Left kidney (tissue), 8 donors: ENCODE measurements around the gene RPS15. TPM values are rescaled to one million over a fixed set of nuclear protein-coding genes. Genes with fewer than 3 reads are reported as not detected.

Experiments used
- DNase-seq: peaks from one replicate; pipeline ENCODE4 v3.0.0-alpha.2; 2013
- long read RNA-seq, 8 donors: transcript quantifications; one replicate each; lab custom pipeline, GENCODE V29; 2026
- polyA plus RNA-seq: library from polyadenylated mRNA; unstranded; fragments of 120-200 nt; gene quantifications from one replicate; pipeline ENCODE4 v1.2.1, GENCODE V29; 2013; ENCODE audit not compliant: insufficient read length

RPS15 gene
- 539 TPM for polyA plus RNA-seq
- long read RNA-seq, donor 1, transcript RPS15-209 (4 exons, 510 nt), result major isoform, 604 of 792 reads
- long read RNA-seq, donor 1, transcript RPS15-210 (3 exons, 873 nt), result minor isoform, 45 of 792 reads
- long read RNA-seq, donor 1, transcript RPS15-203 (3 exons, 570 nt), result minor isoform, 39 of 792 reads
- long read RNA-seq, donor 1, transcript RPS15-201 (4 exons, 534 nt), result minor isoform, 30 of 792 reads
- long read RNA-seq, donor 1, partial matches to known transcripts, result 10 of 792 reads
- long read RNA-seq, donor 1, other reads (novel, unspliced or antisense), result 54 of 792 reads
- long read RNA-seq, donor 2, transcript RPS15-210 (3 exons, 873 nt), result minor isoform, 50 of 731 reads
- long read RNA-seq, donor 2, transcript RPS15-209 (4 exons, 510 nt), result major isoform, 573 of 731 reads
- long read RNA-seq, donor 2, transcript RPS15-201 (4 exons, 534 nt), result minor isoform, 32 of 731 reads
- long read RNA-seq, donor 2, transcript RPS15-203 (3 exons, 570 nt), result minor isoform, 16 of 731 reads
- long read RNA-seq, donor 2, partial matches to known transcripts, result 12 of 731 reads
- long read RNA-seq, donor 2, other reads (novel, unspliced or antisense), result 44 of 731 reads
- long read RNA-seq, donor 3, transcript RPS15-201 (4 exons, 534 nt), result minor isoform, 18 of 597 reads
- long read RNA-seq, donor 3, transcript RPS15-203 (3 exons, 570 nt), result minor isoform, 15 of 597 reads
- long read RNA-seq, donor 3, transcript RPS15-210 (3 exons, 873 nt), result minor isoform, 29 of 597 reads
- long read RNA-seq, donor 3, transcript RPS15-209 (4 exons, 510 nt), result major isoform, 485 of 597 reads
- long read RNA-seq, donor 3, partial matches to known transcripts, result 21 of 597 reads
- long read RNA-seq, donor 3, other reads (novel, unspliced or antisense), result 22 of 597 reads
- long read RNA-seq, donor 4, transcript RPS15-210 (3 exons, 873 nt), result minor isoform, 5 of 130 reads
- long read RNA-seq, donor 4, transcript RPS15-201 (4 exons, 534 nt), result minor isoform, 6 of 130 reads
- long read RNA-seq, donor 4, transcript RPS15-209 (4 exons, 510 nt), result major isoform, 95 of 130 reads
- long read RNA-seq, donor 4, partial matches to known transcripts, result 19 of 130 reads
- long read RNA-seq, donor 4, other reads (novel, unspliced or antisense), result 0 of 130 reads
- long read RNA-seq, donor 5, transcript RPS15-209 (4 exons, 510 nt), result major isoform, 976 of 1,184 reads
- long read RNA-seq, donor 5, transcript RPS15-203 (3 exons, 570 nt), result minor isoform, 15 of 1,184 reads
- long read RNA-seq, donor 5, transcript RPS15-210 (3 exons, 873 nt), result minor isoform, 65 of 1,184 reads
- long read RNA-seq, donor 5, transcript RPS15-201 (4 exons, 534 nt), result minor isoform, 32 of 1,184 reads
- long read RNA-seq, donor 5, partial matches to known transcripts, result 18 of 1,184 reads
- long read RNA-seq, donor 5, other reads (novel, unspliced or antisense), result 66 of 1,184 reads
- long read RNA-seq, donor 6, transcript RPS15-210 (3 exons, 873 nt), result minor isoform, 46 of 945 reads
- long read RNA-seq, donor 6, transcript RPS15-209 (4 exons, 510 nt), result major isoform, 769 of 945 reads
- long read RNA-seq, donor 6, transcript RPS15-201 (4 exons, 534 nt), result minor isoform, 22 of 945 reads
- long read RNA-seq, donor 6, transcript RPS15-203 (3 exons, 570 nt), result minor isoform, 32 of 945 reads
- long read RNA-seq, donor 6, partial matches to known transcripts, result 14 of 945 reads
- long read RNA-seq, donor 6, other reads (novel, unspliced or antisense), result 53 of 945 reads
- long read RNA-seq, donor 7, transcript RPS15-209 (4 exons, 510 nt), result major isoform, 1,074 of 1,324 reads
- long read RNA-seq, donor 7, transcript RPS15-210 (3 exons, 873 nt), result minor isoform, 63 of 1,324 reads
- long read RNA-seq, donor 7, transcript RPS15-201 (4 exons, 534 nt), result minor isoform, 48 of 1,324 reads
- long read RNA-seq, donor 7, transcript RPS15-203 (3 exons, 570 nt), result minor isoform, 41 of 1,324 reads
- long read RNA-seq, donor 7, partial matches to known transcripts, result 27 of 1,324 reads
- long read RNA-seq, donor 7, other reads (novel, unspliced or antisense), result 54 of 1,324 reads
- long read RNA-seq, donor 8, transcript RPS15-201 (4 exons, 534 nt), result minor isoform, 8 of 230 reads
- long read RNA-seq, donor 8, transcript RPS15-210 (3 exons, 873 nt), result minor isoform, 17 of 230 reads
- long read RNA-seq, donor 8, transcript RPS15-209 (4 exons, 510 nt), result major isoform, 184 of 230 reads
- long read RNA-seq, donor 8, partial matches to known transcripts, result 7 of 230 reads
- long read RNA-seq, donor 8, other reads (novel, unspliced or antisense), result 9 of 230 reads

DNA sequence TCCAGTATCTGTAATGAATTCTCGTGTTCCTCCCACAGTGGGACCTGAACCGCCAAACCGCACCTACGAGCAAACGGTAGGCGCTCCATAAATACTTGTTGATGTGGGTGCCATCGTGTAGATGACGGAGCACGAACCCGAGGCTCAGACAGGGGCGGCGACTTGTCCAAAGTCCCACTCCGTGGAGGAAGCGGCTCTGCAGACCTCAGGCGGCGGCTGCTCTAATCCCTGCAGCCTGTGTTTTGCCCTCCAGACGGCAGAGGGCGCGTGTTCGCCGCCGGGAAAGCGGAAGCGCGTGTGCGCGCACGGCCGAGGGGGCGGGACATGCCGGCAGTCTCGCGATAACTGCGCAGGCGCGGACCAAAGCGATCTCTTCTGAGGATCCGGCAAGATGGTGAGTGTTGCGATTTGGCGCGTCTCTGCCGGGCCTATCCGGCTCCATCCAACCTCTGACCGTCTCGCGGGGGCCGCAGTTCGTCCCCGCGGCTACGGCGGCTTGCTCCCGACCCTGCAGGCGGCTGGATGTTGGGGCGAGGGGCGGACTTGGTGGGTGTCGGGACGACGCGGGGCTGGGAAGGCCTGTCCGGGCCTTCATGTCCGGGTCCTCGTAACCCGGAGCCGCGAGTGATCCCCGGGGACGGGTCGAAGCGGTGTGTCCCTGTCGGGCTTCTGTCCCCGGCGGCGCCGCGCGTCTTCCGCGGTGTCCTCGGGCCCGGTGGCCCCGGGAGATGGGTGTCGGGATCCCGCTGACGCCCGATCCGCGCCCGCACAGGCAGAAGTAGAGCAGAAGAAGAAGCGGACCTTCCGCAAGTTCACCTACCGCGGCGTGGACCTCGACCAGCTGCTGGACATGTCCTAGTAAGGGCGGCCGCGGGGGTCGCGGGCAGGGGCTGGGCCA lies at the start of gene RPS15:
RPS15 (plus strand) TSS at position 362 of the 898 bp plus-strand sequence; CDS start at position 392, 30 bp downstream.
- DNase-seq, result peak; percentile 92

DNA sequence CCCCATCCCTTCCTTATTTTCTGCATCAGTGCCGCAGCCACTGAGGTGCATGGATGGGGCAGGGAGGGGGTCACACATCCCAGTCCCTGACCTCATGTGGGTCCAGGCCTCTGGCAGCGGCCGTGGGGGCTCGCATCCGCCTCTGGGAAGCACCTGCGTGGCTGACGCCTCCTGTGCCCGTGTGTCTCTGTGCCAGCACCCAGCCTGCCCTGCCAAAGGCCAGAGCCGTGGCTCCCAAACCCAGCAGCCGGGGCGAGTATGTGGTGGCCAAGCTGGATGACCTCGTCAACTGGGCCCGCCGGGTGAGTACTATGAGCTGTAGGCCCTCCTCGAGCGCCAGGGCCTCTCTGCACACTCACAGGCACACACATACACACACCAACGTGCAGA lies 49.6 kb upstream of the RPS15 start:
- no peak for DNase-seq

DNA sequence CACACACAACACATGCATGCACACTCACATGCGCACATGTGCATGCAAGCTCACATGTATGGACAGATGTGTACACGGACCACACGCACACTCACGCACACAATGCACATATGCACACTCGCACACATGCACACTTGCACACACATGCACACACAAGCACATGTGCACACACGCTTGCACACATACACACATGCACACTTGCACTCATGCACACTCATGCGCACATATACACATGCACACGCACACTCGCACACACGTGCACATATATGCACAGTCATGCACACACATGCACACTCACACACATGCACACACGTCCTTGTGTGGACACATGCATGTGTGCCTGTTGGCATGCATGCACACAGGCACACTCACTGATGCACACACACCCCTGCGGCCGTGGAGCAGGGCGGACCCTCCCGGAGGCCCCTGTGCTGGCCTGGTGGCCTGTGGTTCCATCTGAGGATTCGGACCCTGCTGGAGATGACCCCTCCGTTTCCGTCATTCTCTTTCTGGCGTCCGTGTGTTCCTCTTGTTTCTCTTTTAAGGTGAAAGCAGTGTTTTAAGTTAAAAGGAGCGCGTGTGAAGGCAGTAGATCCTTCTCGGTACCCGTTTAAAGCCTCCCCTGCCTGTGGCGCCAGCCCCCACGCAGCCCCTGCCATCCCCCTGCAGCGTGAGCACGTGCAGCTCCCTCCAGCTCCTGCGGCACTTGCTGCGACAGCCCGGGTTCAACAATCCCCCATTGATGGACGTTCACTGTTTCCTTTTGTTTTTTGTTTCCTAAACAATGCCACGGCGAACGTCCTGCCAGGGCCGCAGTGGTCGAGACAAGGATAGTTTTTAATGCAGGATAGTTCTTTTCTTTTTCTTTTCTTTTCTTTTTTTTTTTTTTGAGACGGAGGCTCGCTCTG lies 48.9 kb upstream of the RPS15 start:
- no peak for DNase-seq

DNA sequence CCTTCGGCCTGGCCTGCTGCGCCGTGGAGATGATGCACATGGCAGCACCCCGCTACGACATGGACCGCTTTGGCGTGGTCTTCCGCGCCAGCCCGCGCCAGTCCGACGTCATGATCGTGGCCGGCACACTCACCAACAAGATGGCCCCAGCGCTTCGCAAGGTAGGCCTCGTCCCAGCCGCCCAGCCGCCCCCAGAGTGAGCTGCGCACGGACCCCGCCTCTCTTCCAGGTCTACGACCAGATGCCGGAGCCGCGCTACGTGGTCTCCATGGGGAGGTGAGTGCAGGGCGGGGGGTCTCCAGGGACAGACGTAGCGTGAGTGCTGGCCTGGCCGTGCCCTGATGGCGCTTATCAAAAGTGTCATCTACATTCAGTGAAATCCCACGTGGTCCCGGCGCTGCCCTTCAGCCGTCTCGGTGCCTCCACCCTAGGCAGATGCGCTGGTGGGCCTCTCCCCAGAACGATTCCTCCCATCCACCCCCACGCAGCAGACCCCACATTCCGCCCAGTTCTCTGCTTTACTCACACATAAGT lies 47.2 kb upstream of the RPS15 start:
- no peak for DNase-seq

DNA sequence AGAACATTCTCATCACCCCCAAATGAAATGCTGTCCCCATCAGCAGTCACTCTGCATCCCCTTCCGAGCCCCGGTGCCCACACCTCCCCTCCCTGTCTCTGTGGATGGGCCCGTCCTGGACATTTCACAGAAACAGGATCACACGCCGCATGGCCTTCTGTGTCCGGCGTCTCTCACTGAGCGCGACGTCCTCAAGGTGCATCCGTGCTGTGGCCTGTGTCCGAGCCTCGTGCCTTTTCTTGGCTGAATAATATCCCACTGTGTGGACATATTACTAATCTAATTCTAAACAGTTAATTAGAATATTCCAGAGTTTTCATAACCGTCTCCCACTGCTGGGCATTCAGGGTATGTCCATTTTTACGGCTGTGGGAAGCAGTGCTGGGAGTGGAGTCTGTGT lies 45.8 kb upstream of the RPS15 start:
- DNase-seq, result no peak

DNA sequence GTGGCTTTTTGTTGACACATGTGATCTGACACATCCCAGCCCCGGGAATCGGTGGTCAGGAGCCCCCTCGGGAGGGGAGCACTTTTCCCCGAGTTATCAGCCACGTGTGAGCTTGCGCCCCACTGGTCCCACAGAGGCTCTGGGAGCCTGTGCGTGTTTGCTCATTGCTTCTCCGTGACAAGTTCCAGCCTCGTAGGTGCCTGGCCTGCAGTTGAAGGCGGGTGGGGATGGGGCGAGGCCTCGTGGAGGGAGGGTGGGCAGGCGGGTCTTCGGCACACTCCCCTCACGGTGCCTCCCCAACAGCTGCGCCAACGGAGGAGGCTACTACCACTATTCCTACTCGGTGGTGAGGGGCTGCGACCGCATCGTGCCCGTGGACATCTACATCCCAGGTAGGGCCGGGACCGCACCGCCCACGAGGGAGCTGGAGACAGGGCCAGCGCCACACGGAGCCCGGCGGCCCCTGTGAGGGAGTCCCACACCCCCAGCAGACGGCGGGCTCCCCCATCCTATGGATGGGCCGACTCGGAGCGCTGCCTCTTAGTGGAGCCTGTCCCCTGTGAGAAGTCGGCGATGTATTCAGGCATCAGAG lies 45.2 kb upstream of the RPS15 start:
- no peak for DNase-seq

DNA sequence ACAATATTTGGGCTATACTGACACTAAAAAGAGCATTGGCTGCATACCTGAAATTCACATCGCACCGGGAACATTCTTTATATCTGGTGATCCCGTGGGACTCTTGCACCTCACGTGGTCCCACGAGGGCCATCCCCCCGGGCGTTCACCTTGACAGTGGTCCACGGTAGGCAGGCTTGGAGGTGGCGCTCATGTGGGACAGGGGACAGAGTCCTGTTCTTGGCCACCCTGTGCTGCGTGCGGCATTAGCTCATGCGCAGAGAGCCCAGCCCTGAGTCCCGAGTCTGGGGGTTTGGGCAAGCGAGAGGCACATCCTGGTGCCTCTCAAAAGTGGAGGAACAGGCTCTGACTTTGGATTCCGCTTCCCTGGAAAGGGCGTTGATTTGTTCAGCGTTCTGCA lies 44.4 kb upstream of the RPS15 start:
- no peak for DNase-seq

DNA sequence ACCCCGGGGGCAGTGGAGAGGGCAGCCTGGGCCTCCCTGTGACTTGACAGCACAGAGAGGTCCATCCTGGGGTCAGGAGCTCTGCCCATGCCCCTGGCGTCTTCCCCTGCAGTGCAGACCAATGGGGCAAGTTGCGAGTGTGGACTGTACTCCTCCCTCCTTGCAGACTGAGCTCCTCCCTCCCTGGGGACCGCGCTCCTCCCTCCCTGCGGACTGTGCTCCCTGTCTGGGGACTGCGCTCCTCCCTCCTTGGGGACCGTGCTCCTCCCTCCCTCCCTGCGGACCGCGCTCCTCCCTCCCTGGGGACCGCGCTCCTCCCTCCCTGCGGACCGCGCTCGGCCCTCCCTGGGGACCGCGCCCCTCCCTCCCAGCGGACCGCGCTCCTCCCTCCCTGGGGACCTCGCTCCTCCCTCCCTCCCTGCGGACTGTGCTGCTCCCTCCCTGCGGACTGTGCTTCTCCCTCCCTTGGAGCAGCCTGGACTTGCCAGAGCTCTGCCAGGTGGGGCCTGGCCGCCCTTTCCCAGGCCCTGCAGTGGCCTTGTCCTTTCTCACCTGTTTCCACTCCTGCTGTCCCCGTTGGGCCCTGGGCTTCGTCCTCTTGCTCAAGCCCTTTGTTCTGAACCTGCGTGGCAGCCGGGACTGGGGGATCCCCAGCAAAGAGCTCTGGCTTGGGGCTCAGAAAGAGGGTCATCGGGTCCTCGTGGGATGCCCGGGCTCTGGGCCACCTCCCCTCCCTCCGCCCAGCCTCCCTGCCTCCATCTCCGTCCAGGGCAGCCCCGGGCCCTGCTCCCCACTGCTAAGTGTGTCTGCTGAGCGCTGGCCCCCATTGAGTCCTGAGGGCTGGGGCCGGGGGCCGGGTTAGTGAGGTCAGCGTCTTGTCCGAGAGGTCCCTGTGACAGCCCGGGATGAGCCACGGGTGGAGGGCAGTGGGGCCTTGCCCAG lies 43.7 kb upstream of the RPS15 start:
- DNase-seq, result no peak

DNA sequence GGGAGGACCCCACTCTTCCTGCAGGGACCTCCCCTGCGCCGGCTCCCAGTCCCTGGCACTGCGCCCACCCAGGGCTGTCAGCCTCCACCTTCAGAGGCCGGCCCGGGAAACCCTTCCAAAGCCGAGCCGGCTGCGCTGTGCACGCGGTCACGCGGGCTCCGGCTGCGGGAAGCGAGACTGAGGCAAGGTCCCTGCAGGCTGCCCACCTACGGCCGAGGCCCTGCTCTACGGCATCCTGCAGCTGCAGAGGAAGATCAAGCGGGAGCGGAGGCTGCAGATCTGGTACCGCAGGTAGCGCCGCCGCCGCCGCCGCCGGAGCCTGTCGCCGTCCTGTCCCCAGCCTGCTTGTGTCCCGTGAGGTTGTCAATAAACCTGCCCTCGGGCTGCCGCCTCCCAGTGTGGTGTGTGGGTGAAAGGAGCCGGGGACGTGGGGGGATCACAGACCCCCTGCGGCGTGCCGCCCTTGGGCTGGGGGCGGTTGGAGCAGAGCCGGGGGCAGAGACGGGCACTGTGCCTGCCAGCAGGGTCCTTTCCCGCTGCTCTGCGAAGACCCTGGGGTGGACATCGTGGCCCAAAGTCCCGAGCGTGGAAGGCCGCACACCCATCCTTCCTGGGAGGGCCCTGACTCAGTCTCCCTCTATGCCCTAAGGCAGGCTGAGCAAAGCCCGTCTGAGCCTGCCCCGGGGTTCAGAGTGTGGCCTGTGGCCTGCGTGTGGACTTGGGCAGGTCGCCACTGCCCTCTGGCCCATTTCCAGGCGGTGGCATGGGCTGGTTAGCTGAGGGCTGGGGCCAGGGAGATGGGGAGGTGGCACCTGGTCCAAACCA lies 42.8 kb upstream of the RPS15 start:
- DNase-seq, result no peak

DNA sequence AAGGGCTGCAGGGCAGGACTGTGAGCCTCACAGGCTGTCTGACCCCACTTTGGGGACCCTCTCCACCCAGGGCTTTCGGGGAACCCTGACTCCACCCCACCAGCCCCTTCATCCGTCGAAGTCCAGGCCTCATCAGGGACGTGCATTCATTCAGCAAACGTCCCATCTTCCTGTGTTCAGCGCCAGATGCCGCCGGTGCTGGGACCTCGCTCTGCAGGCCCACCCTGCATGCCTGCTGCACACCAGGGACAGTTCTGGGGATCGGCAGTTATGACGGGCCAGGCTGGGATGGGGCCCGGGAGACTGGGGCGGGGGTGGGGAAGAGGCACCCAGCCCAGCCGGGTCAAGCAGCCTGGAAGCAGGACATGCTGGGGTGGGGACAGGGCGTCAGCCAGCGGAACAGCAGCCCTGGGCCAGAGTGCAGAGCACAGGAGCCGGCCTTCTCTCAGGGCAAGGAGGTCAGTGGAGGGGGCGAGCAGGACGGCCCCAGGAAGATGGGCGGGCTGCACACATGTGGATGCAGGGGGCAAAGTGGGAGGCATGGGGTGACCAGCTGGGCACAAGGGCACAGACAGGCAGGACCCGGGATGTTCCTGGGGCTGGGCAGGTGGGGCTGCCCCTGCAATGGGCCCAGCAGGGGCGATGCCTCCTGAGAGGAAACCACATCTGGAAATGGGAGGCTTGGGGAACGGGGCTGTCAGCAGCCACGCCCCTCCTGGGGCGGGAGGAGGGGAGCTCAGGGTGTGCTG lies 42.0 kb upstream of the RPS15 start:
- DNase-seq, result no peak

DNA sequence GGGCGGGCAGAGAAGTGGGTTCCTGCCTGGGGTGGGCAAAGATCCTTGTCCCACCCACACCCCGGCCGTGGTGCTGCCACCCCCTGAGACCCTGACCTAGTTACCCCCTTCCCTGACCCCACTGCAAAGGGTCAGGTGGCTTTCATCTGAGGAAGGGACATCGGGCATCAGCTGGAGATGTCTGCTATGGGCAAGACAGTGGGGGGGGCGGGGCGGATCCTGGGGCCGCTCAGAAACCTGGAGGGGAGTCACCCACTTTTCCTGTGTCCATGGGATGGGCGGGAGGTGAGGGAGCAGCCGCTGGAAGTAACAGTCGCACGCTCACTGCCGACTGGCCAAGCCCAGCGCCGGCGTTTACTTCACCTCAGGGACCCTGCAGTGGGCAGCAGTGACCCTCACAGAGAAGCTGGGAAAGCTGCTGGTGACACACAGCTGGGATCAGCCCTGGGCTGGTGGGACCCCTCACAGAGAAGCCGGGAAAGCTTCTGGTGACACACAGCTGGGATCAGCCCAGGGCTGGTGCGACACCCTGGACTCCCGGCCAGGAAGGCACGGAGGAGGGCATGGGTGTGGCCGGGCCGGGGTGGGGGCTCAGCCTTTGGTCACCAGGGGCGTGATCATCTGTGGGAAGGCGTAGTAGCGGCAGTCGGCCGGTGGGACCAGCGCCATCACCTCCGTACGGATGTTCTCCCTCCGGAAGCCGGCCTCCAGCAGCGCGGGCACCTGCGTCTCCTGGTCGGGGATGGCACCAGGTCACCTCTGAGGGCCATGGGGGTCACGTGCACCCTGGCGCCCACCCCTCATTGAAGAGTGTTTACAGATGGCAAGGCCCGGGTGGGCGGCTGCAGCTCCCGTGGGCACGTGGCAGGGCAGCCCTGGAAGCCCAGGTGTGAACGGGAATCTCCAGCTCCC lies 41.2 kb upstream of the RPS15 start:
- no peak for DNase-seq

DNA sequence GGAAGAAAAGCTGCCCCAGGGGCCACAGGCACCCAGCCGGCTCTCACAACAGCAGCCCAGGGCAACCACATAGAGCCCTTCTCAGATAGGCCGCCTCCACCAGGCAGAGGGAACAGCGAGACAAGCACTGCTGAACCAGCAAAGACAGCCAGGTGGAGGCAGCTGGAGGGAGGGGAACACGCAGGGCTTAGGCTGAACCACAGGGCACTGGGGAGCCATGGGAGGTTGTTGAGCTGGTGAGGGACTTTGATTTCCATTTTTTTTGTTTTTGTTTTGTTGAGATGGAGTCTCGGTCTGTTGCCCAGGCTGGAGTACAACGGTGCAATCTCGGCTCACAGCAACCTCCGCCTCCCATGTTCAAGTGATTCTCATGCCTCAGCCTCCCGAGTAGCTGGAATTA lies 40.4 kb upstream of the RPS15 start:
- DNase-seq, result no peak

DNA sequence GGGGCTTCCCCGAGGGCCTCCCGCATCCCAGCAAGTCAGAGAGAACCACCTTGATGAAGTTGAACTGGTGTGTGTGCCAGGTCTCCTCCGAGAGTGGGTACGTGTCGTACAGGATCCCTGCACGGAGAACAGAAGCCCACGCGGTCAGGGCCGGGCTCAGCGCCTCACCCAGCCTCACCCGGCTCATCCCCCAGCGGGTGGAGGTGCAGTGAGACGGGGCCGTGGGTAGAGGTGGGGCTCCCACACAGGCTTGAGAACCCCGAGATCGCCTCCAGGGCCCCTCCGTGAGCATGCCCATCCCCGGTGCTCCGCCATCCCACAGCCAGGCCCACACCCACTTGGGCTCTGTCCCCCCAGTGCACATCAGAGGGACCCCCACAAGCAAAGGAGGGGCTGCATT lies 39.1 kb upstream of the RPS15 start:
- DNase-seq, result no peak
